ENCODE measurements around the gene PHETA2. TPM values are rescaled to one million over a fixed set of nuclear protein-coding genes. Genes with fewer than 3 reads are reported as not detected.
A peak's percentile ranks its signal among the peaks of the same experiment; 100 is the strongest.
"Not testable (repeated sequence)": the region's sequence is repeated elsewhere in the genome, so short reads cannot be mapped to it uniquely, and the experiment has no call there.

Gene PHETA2
- polyA plus RNA-seq, 4 donors = 4.9 to 11.6 (median 9.2) TPM

DNA sequence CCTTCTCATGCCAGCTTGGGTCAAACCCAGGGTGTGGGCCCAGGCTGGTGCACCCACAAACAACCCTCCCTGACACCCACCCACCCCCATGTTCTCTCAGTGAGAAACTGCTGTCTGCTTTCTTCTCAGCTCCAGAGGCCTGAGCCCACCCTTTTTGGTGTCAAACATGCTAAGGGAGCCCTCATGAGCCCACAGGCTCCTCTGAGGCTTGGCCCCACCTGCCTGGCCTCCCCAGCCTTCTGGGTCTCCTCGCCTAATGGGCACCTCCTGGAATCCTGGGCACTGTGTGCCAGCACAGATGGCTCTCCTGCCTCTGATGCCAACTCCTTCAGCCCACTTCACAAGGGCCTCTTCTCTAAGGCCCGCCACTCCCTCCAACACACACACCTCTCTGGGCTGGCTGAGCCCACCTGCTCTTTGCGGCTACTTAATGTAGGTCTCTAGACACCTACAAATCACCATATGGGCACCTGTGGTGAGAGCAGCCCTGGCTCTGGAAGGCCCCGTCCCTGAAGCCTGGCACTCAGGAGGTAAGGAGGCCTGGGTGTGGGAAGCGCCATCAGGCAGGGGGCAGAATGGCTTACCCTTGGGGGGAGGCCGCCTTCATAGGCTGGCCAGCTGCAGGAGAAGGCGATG is 7.8 kb upstream of the PHETA2 start:
- FAIRE-seq = no peak
- H3K4me1 ChIP-seq (ENCODE audit: control insufficient read depth in 3 of 3, insufficient read depth in 2 of 3, low read depth in 1 of 3, low read length in 2 of 3) = peaks cover 0 to 13% (median 5%) of the 10 kb centered on the region in 3 donors

GRCh38 chr22:42066937-42067336 is 7.1 kb upstream of the PHETA2 start:
- 94 to 98% (median 97%) methylated on average over 10 of the region's 10 CpGs for WGBS, 3 donors
- no peak for DNase-seq
- no peak for FAIRE-seq

More for the DNA sequence above, 7.8 kb upstream of the PHETA2 start:
- DNase-seq = no peak
- Histone ChIP-seq H3K4me3 (ENCODE audit: low read depth in 1 of 3, low read length in 3 of 3) (no peak overlapping the region), H3K27me3 (ENCODE audit: control insufficient read depth in 3 of 3, insufficient read depth in 3 of 3, low read length in 3 of 3) (no peaks in the 10 kb centered on the region), H3K36me3 (ENCODE audit: control insufficient read depth in 3 of 3, insufficient read depth in 2 of 3, low read depth in 1 of 3, low read length in 3 of 3) (peaks cover 3 to 56% (median 14%) of the 10 kb centered on the region in 3 donors), H3K9me3 (ENCODE audit: control insufficient read depth in 2 of 2, insufficient read depth in 1 of 2, low read depth in 1 of 2, low read length in 1 of 2) (no peaks in the 10 kb centered on the region), H3K27ac (ENCODE audit: low read depth in 1 of 3, low read length in 2 of 3) (no peak overlapping the region)
- 96 to 98% (median 97%) methylated on average over 7 of the region's 7 CpGs for WGBS, 3 donors

DNA sequence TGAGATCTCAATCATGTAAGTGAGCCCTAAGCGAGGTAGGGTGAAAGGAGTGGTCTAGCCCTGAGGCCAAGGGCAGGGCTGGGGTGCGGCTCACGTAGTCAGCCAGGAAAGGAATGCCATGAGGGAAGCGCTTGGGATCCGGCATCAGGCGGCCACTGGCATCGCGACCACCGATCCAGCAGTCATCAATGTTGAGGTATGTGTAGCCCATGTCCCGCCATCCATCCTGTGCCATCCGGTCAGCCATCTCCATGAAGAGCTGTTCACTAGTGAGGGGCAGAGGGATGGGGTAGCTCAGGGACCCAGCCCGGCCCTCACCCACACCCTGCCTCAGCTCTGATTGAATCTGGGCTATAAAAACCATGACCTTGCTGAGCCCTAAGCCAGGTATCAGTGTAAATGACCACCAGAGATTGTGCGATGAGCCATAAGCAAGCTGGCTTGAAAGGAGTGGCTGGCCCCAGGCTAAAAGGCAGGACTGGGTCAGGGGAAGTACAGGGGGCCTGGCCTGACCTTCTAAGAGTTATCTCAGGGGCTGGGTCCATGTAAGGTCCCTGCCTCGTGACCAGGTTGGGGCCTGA is 6.3 kb upstream of the PHETA2 start:
- Histone ChIP-seq H3K4me1 (ENCODE audit: control insufficient read depth in 3 of 3, insufficient read depth in 2 of 3, low read depth in 1 of 3, low read length in 2 of 3) (peaks cover 0 to 20% (median 5%) of the 10 kb centered on the region in 3 donors), H3K36me3 (ENCODE audit: control insufficient read depth in 3 of 3, insufficient read depth in 2 of 3, low read depth in 1 of 3, low read length in 3 of 3) (peaks cover 0 to 43% (median 10%) of the 10 kb centered on the region in 3 donors), H3K9me3 (ENCODE audit: control insufficient read depth in 2 of 2, insufficient read depth in 1 of 2, low read depth in 1 of 2, low read length in 1 of 2) (no peaks in the 10 kb centered on the region), H3K27me3 (ENCODE audit: control insufficient read depth in 3 of 3, insufficient read depth in 3 of 3, low read length in 3 of 3) (no peaks in the 10 kb centered on the region), H3K27ac (ENCODE audit: low read depth in 1 of 3, low read length in 2 of 3) (no peak overlapping the region), H3K4me3 (ENCODE audit: low read depth in 1 of 3, low read length in 3 of 3) (no peak overlapping the region)
- WGBS, 3 donors = 90 to 95% (median 95%) methylated on average over 14 of the region's 14 CpGs
- no peak for FAIRE-seq
- DNase-seq = no peak

More at GRCh38 chr22:42066937-42067336, 7.1 kb upstream of the PHETA2 start:
- H3K9me3 ChIP-seq (ENCODE audit: control insufficient read depth in 2 of 2, insufficient read depth in 1 of 2, low read depth in 1 of 2, low read length in 1 of 2) = no peaks in the 10 kb centered on the region
- peaks cover 0 to 20% (median 5%) of the 10 kb centered on the region in 3 donors for H3K4me1 ChIP-seq (ENCODE audit: control insufficient read depth in 3 of 3, insufficient read depth in 2 of 3, low read depth in 1 of 3, low read length in 2 of 3)
- no peak overlapping the region for H3K27ac ChIP-seq (ENCODE audit: low read depth in 1 of 3, low read length in 2 of 3)
- no peaks in the 10 kb centered on the region for H3K27me3 ChIP-seq (ENCODE audit: control insufficient read depth in 3 of 3, insufficient read depth in 3 of 3, low read length in 3 of 3)
- peaks cover 0 to 52% (median 12%) of the 10 kb centered on the region in 3 donors for H3K36me3 ChIP-seq (ENCODE audit: control insufficient read depth in 3 of 3, insufficient read depth in 2 of 3, low read depth in 1 of 3, low read length in 3 of 3)
- H3K4me3 ChIP-seq (ENCODE audit: low read depth in 1 of 3, low read length in 3 of 3) = no peak overlapping the region

- H3K9me3 ChIP-seq (ENCODE audit: control insufficient read depth in 2 of 2, insufficient read depth in 1 of 2, low read depth in 1 of 2, low read length in 1 of 2) = no peaks in the 10 kb centered on the region
- no peak overlapping the region for H3K4me3 ChIP-seq (ENCODE audit: low read depth in 1 of 3, low read length in 3 of 3)
- H3K4me1 ChIP-seq (ENCODE audit: control insufficient read depth in 3 of 3, insufficient read depth in 2 of 3, low read depth in 1 of 3, low read length in 2 of 3) = peaks cover 0 to 20% (median 5%) of the 10 kb centered on the region in 3 donors
- H3K27ac ChIP-seq (ENCODE audit: low read depth in 1 of 3, low read length in 2 of 3) = no peak overlapping the region
- 91 to 94% (median 93%) methylated on average over 4 of the region's 4 CpGs for WGBS, 3 donors
- no peaks in the 10 kb centered on the region for H3K27me3 ChIP-seq (ENCODE audit: control insufficient read depth in 3 of 3, insufficient read depth in 3 of 3, low read length in 3 of 3)
- H3K36me3 ChIP-seq (ENCODE audit: control insufficient read depth in 3 of 3, insufficient read depth in 2 of 3, low read depth in 1 of 3, low read length in 3 of 3) = peaks cover 0 to 40% (median 7%) of the 10 kb centered on the region in 3 donors
- FAIRE-seq (no peak), DNase-seq (no peak)
Observed at GRCh38 chr22:42068291-42068690, 5.8 kb upstream of the PHETA2 start.

DNA sequence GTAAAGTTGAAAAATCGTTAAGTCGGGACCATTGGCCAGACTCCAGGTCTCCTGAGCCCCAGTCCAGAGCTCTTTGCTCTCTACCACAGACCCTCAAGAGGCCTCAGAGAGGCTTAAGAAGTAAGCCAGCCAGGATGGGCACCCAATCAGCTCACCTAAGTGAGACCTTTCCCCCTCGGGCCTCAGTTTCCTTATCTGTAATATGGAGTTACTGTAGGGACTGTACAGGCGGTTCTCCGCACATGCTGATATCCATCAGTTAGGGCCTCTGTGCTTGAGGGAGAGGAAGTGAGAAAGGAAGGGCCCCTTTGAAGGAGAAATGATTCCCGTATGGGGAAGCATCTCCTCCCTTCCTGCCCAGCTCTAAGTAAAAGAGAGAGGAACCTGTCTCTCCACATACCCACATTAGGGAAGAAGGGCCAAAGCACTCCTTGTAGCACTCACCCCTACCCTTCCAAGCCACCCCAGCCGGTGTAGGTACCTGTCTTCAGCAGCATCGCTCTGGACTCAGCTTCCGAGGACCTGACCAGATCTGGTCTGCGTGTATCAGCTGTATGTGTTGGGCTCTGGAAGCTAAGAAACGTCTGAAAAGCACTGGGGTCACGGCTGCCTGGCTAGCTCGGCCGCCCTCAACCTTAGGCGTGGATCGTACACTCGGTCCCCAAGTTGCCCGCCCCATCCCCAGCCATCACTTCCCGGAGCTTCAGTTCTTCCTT is 4.1 kb upstream of the PHETA2 start:
- FAIRE-seq (no peak), DNase-seq (no peak)
- peaks cover 0 to 30% (median 3%) of the 10 kb centered on the region in 3 donors for H3K4me1 ChIP-seq (ENCODE audit: control insufficient read depth in 3 of 3, insufficient read depth in 2 of 3, low read depth in 1 of 3, low read length in 2 of 3)
- no peaks in the 10 kb centered on the region for H3K9me3 ChIP-seq (ENCODE audit: control insufficient read depth in 2 of 2, insufficient read depth in 1 of 2, low read depth in 1 of 2, low read length in 1 of 2)
- H3K27ac ChIP-seq (ENCODE audit: low read depth in 1 of 3, low read length in 2 of 3) = peak overlapping the region; percentile 81 to 90 (median 88)
- H3K36me3 ChIP-seq (ENCODE audit: control insufficient read depth in 3 of 3, insufficient read depth in 2 of 3, low read depth in 1 of 3, low read length in 3 of 3) = peaks cover 0 to 36% (median 7%) of the 10 kb centered on the region in 3 donors
- H3K27me3 ChIP-seq (ENCODE audit: control insufficient read depth in 3 of 3, insufficient read depth in 3 of 3, low read length in 3 of 3) = no peaks in the 10 kb centered on the region
- H3K4me3 ChIP-seq (ENCODE audit: low read depth in 1 of 3, low read length in 3 of 3) = peak overlapping the region; percentile 44 to 76 (median 63)
- 20 to 22% (median 22%) methylated on average over 19 of the region's 19 CpGs for WGBS, 3 donors

- DNase-seq = peak; percentile 98 to 99
- Histone ChIP-seq H3K27me3 (ENCODE audit: control insufficient read depth in 3 of 3, insufficient read depth in 3 of 3, low read length in 3 of 3) (no peaks in the 10 kb centered on the region), H3K4me3 (ENCODE audit: low read depth in 1 of 3, low read length in 3 of 3) (peak within 1 kb of the TSS; percentile 44 to 76 (median 63)), H3K4me1 (ENCODE audit: control insufficient read depth in 3 of 3, insufficient read depth in 2 of 3, low read depth in 1 of 3, low read length in 2 of 3) (peaks cover 0 to 32% (median 3%) of the 10 kb centered on the region in 3 donors), H3K9me3 (ENCODE audit: control insufficient read depth in 2 of 2, insufficient read depth in 1 of 2, low read depth in 1 of 2, low read length in 1 of 2) (no peaks in the 10 kb centered on the region), H3K27ac (ENCODE audit: low read depth in 1 of 3, low read length in 2 of 3) (peak within 1 kb of the TSS; percentile 81 to 90 (median 88)), H3K36me3 (ENCODE audit: control insufficient read depth in 3 of 3, insufficient read depth in 2 of 3, low read depth in 1 of 3, low read length in 3 of 3) (peaks cover 0 to 37% (median 7%) of the 10 kb centered on the region in 3 donors)
- 0 to 1% (median 0%) methylated on average over 54 to 56 of the region's 56 CpGs for WGBS, 3 donors
- FAIRE-seq = no peak
Observed at GRCh38 chr22:42070517-42071422, 3.3 kb upstream of the PHETA2 start, which contains the start of gene NAGA. Gene NAGA, minus strand, starts transcription at chr22:42070812. Its CDS starts 515 bp downstream, at chr22:42070297.

DNA sequence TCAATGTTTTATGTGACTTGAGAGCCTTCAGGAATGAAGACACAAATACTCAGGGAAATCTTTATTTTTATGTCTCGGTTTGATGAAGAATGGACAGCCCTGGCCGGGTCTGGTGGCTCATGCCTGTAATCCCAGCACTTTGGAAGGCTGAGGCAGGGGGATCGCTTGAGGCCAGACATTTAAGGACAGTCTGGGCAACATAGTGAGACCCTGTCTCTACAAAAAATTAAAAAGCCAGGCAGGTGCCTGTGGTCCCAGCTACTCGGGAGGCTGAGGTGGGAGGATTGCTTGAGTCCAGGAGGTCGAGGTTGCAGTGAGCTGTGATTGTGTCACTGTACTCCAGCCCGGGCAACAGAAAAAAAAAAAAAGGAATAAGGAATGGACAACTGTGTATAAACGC is 2.5 kb upstream of the PHETA2 start:
- not testable (repeated sequence) for H3K9me3 ChIP-seq (ENCODE audit: control insufficient read depth in 2 of 2, insufficient read depth in 1 of 2, low read depth in 1 of 2, low read length in 1 of 2); DNase-seq; FAIRE-seq; H3K27me3 ChIP-seq (ENCODE audit: control insufficient read depth in 3 of 3, insufficient read depth in 3 of 3, low read length in 3 of 3)
- Histone ChIP-seq H3K36me3 (ENCODE audit: control insufficient read depth in 3 of 3, insufficient read depth in 2 of 3, low read depth in 1 of 3, low read length in 3 of 3) (peaks cover 0 to 32% (median 7%) of the 10 kb centered on the region in 3 donors), H3K27ac (ENCODE audit: low read depth in 1 of 3, low read length in 2 of 3) (peak overlapping the region in 1 of 3 donors; percentile 81), H3K4me3 (ENCODE audit: low read depth in 1 of 3, low read length in 3 of 3) (peak overlapping the region in 1 of 3 donors; percentile 76), H3K4me1 (ENCODE audit: control insufficient read depth in 3 of 3, insufficient read depth in 2 of 3, low read depth in 1 of 3, low read length in 2 of 3) (peaks cover 0 to 32% (median 3%) of the 10 kb centered on the region in 3 donors)
- 53 to 68% (median 59%) methylated on average over 7 of the region's 7 CpGs for WGBS, 3 donors
